OCI-M2 (cell line): ENCODE results near the gene MAP3K20.
"Not testable (repeated sequence)": the region's sequence is repeated elsewhere in the genome, so short reads cannot be mapped to it uniquely, and the experiment has no call there.

Experiments
- DNase-seq: peaks from one replicate; lab custom pipeline; 2025; ENCODE audit not compliant: unreplicated experiment; lab: John Stamatoyannopoulos, UW

Gene MAP3K20

GRCh38 chr2:173226899-173227698, 151.5 kb downstream of the MAP3K20 start:
- no peak for DNase-seq

GRCh38 chr2:173229086-173229485, 153.4 kb downstream of the MAP3K20 start:
- no peak for DNase-seq

- no peak for DNase-seq
Observed at GRCh38 chr2:173230181-173230580, 154.5 kb downstream of the MAP3K20 start.

GRCh38 chr2:173231042-173231441, 155.4 kb downstream of the MAP3K20 start:
- DNase-seq, result no peak

GRCh38 chr2:173231465-173231864, 155.8 kb downstream of the MAP3K20 start:
- no peak for DNase-seq

GRCh38 chr2:173232956-173233744, 157.5 kb downstream of the MAP3K20 start:
- DNase-seq, result no peak

- DNase-seq, result no peak
Observed at GRCh38 chr2:173235947-173236803, 160.5 kb downstream of the MAP3K20 start.

GRCh38 chr2:173238385-173238784, 162.7 kb downstream of the MAP3K20 start:
- DNase-seq, result no peak

GRCh38 chr2:173238831-173239230, 163.2 kb downstream of the MAP3K20 start:
- DNase-seq, result no peak

- DNase-seq, result no peak
Observed at GRCh38 chr2:173239644-173240043, 164.0 kb downstream of the MAP3K20 start.

GRCh38 chr2:173240083-173240482, 164.4 kb downstream of the MAP3K20 start:
- no peak for DNase-seq

- no peak for DNase-seq
Observed at GRCh38 chr2:173241643-173242042, 166.0 kb downstream of the MAP3K20 start.

GRCh38 chr2:173247156-173247555, 171.5 kb downstream of the MAP3K20 start:
- DNase-seq, result no peak

- no peak for DNase-seq
Observed at GRCh38 chr2:173248381-173248780, 172.7 kb downstream of the MAP3K20 start.

- DNase-seq, result no peak
Observed at GRCh38 chr2:173249661-173250641, 174.3 kb downstream of the MAP3K20 start.

GRCh38 chr2:173251225-173251624, 175.6 kb downstream of the MAP3K20 start:
- DNase-seq, result no peak

GRCh38 chr2:173252581-173252980, 176.9 kb downstream of the MAP3K20 start:
- no peak for DNase-seq

GRCh38 chr2:173254659-173255058, 179.0 kb downstream of the MAP3K20 start:
- DNase-seq, result no peak

- DNase-seq, result no peak
Observed at GRCh38 chr2:173258701-173259100, 183.1 kb downstream of the MAP3K20 start.

GRCh38 chr2:173262356-173262755, 186.7 kb downstream of the MAP3K20 start:
- DNase-seq, result not testable (repeated sequence)
